NOMO-1 treated with DMSO at 0.1 percent for 48 hours (cell line): ENCODE results near the gene ABLIM1.

Source experiments
- DNase-seq: peaks from one replicate; lab custom pipeline; 2025; ENCODE audit not compliant: unreplicated experiment; lab: John Stamatoyannopoulos, UW

ABLIM1 gene

DNA sequence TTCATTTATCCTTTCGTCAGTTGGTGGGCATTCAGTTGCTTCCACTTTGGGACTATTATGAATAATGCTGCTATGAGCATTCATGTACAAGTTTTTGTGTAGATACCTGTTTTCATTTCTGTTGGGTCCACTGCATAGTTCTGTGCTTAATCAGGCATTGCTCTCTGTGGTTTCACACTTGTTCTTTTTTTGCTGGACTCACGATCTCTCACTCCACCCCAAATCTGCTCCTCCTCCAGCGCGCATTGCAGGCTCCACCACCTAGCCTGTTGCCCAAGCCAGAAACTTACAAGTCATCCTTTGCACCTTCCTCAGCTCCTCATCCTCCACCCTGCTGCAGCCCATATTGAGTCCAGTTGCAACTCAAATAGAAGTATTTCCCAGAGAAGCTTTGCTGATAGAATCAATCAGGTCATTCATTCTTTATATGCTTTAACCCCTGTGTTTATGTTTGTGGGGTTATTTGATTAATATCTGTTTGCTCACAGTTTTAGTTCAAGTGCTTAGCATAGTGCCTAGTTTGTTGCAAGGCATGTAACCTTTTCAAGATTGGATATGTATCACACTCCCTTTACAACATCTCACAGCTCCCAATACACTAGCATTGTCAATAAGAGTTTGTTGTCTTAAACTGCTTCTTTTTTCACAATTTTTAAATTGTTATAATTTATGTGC, 237.1 kb downstream of the ABLIM1 start:
- DNase-seq: no peak

GRCh38 chr10:114418109-114418508, 240.0 kb downstream of the ABLIM1 start:
- DNase-seq: no peak

- DNase-seq: no peak
Measured at GRCh38 chr10:114412907-114413797, 244.9 kb downstream of the ABLIM1 start.

DNA sequence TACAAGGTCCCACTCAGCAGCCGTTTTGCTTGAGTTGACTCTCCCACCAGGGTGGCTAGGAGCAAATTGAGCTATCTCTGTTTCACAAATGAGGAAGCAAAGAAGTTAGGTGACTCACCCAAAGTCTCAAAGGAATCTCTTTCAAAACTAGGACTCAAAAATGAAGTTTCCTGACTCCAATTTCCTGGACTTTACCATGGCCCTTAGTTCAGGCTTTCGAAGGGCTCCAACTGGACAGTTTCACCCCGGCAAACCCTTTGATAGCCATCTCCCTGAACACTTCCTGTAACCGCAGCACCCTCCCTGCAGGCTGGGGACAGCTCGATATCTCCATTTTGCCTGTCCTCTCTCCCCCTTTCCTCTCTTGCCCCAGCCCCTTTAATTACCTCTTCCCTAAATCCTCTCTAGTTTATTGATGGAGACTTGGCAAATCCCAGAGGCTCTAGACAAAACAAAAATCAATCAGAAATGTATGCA, 249.1 kb downstream of the ABLIM1 start:
- DNase-seq: no peak

- DNase-seq: no peak
Measured at GRCh38 chr10:114408112-114408967, 249.7 kb downstream of the ABLIM1 start.

- no peak for DNase-seq
Measured at GRCh38 chr10:114406455-114406854, 251.6 kb downstream of the ABLIM1 start.

DNA sequence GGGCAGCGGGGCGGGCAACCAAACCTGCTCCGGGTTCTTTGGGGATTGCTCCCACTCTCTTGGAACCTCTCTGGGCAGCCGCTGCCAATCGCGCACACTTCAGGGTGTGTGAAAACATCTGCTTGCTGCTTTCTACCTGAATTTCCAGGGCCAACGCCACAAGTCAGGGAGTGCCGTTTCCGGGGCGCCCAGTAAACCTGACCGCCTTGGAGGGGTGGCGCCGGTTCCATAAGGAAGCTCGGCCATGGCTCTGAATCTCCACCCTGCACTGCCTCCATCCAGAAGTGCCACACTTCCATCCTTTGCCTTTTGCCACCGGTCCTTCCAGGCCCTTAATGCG, 253.1 kb downstream of the ABLIM1 start:
- DNase-seq: no peak

- no peak for DNase-seq
Measured at GRCh38 chr10:114404171-114405010, 253.7 kb downstream of the ABLIM1 start, which contains the start of gene AFAP1L2. TSS of gene AFAP1L2 (minus strand) at chr10:114404502. CDS start at chr10:114404455, 47 bp downstream.

DNA sequence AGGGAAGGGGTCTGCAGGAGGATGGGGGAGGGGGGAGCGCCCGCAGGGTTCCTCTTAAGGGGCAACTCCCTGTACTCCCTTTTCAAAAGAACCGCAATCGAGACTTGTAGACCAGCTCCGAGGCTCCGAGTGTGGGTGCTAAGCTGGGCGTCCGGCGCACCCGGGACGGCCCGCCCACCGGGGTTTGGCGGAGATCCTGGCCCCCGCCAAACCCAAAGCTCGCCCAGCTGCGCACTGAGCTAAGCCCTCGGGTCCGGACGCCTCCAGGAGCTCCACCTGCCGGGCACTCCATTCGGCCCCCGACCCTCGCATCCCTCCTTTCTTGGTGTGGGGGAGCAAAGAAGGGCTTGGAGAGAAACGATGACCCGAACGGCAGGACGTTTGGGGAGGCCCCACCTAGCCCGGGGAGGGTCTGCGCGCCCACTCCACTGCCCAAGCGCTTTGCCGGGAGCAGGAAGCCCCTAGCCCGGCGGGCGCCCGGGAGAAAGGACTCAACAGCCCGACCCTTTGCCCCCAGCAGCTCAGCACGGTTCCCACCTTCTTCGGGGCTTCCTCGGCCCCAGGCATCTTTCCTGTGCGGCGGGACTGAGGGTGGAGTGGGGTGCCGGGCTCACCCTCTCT, 254.4 kb downstream of the ABLIM1 start:
- no peak for DNase-seq

DNA sequence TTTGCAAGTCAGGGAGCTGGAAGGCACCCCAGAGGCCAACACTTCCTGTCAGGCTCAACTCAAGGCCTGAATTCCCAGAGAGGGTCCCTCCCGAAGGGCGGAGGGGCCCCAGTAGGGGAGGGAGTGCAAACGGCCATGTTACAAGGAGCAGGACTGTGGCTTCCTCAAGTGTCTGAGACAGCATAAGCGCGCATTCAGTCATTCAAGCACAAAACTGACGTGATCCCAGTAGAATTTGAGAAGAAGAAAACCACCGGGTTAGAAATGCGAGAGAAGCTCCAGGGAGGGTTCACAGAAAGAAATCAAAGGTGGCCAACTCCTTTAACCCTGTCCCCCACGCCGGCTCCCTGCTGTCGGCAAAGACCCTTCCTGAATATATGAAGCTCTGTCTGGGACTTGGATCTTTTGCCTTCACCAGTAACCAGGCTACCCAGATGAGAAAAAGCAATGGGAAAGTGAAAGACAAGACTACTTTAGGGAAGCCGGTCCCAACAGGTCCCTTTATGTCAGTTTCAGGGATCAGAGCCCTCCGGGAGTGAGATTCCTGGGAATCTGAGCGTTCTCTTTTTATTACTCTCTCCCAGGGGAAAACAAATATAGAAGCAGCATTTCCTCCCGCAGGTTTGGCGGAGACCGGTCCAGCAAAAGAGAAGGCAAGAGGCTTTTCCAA, 255.1 kb downstream of the ABLIM1 start:
- no peak for DNase-seq

DNA sequence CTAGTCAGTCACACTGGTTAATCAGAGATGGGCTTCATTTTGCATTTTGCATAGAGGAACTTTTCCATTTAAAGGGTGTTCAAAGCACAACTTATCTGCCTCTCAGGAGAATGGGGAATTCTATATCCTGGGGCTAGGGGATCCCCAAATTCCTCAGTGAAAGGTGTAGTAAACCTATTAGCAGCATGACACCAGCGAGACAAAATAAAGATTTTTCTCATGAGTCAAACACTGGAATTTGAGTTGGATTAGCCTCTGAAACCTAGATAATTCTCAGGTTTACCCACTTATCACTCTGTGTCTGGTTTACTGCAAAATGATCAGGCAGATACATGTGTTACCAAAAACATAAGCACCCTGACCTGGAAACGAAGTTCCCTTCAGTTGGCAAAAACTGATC, 255.8 kb downstream of the ABLIM1 start:
- DNase-seq: no peak

GRCh38 chr10:114401195-114401791, 256.8 kb downstream of the ABLIM1 start:
- no peak for DNase-seq

- no peak for DNase-seq
Measured at GRCh38 chr10:114400091-114400490, 258.0 kb downstream of the ABLIM1 start.

DNA sequence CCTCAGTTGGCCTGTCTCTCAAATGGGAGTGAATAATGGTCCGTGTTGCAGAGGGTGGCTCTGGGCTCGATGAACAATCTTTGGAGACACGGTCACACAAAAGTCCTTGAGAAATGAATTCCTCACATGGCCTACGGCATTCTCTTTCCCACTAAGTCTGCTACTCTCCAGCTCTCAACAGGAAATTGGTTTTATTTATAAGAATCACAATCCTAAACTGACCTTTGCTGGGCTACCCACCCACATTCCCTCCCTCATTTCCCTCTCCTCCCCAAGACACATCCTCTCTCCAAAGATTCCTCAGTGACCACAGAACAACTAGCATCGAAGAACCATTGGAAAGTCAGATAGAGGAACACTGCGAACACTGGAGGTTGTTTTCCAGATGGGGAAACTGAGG, 258.5 kb downstream of the ABLIM1 start:
- no peak for DNase-seq

GRCh38 chr10:114398587-114399331, 259.3 kb downstream of the ABLIM1 start:
- DNase-seq: no peak

- DNase-seq: no peak
Measured at GRCh38 chr10:114397651-114398145, 260.4 kb downstream of the ABLIM1 start.

DNA sequence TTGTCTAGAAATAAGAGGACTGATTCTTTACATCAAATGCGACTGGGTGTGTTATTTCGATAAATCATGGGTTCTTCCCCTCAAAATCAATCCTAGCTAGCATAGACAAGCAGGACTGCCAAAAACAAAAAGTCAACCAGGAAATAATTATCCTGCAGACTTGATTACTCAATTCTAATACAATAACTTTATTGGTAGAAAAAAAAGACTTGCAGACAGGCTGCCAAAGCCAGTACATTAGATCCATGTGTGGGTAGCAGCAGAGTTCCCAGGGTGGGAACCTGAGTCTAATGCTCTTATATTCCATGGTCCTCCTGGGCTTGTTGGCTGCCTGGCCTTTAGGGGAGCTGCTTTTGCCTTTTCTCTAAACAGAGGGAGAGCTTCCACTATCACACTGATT, 261.6 kb downstream of the ABLIM1 start:
- DNase-seq: no peak

DNA sequence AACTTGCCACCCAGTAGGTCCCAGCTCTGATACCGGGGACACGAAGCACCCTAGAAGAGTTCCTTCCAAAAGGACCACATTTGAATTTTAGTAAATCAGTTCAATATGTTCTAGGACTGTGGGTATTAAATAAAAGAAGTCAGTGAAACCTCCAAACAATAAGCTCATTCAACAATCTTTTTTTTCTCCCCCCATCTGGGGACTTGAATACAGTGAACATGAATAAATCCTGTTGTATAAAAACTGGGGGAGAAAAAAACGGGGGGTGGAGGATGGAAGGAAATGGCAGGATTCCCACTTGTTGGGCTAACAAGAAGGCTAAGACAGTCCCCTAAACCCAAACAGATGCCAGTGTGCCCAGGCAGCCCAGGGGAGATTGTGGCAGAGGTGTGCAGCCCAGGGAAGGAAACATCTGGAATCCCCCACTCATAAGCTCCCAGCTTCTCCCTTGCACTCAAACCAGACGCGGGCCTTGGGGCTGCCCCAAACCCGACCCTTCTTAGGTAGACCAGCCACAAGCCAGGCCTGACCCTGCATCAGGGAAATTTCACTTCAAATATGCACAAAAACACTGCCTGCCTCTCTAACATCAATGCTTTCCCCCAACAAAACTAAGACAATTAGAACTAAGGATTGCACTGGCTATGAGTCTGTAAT, 262.6 kb downstream of the ABLIM1 start:
- no peak for DNase-seq
